HG03095 (cell line): ENCODE data around the gene IGSF3.
A peak's percentile ranks its signal among the peaks of the same experiment; 100 is the strongest.
"Not testable (repeated sequence)": the region's sequence is repeated elsewhere in the genome, so short reads cannot be mapped to it uniquely, and the experiment has no call there.

Source experiments
- ATAC-seq: cut with Tn5 transposase; IDR thresholded peaks from one replicate; pipeline ENCODE4 v1.9.1; 2021; ENCODE audit warnings: moderate library complexity; ENCODE audit not compliant: unreplicated experiment

The IGSF3 gene

DNA sequence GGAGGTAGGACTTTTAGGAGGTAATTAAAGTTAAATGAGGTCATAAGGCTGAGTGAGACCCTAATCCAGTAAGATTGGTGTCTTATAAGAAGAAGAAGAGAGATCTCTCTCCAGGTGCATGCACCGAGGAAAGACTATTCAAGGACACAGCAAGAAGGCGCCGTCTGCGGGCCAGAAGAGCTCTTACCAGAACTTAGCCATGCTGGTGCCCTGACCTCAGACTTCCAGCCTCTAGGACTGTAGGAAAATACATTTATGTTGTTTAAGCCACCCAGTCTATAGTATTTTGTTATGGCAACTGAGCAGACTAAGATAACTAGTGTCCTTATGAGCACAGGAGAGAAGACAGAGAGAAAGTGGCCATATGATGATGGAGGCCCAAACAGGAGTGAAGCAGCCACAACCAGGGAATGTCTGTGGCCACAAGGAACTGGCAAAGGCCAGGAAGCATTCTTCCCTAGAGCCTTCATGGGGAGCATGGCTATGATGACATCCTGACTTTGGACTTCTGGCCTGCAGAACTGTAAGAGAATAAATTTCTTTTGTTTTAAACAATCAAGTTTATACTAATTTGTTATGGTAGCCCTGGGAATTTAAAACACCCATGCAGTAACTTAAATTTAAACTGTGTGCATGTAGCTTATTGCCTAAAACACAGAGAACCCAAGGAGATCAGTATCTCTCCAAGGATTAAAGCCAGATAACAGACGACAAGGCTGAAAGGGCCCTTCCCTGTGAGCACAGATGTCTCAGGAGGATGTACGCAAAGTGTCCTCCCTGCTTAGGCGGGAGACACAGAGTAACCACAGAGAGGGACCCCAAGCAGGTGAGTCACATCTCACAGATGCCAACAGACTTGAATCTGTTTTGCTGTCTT, 86.8 kb downstream of the IGSF3 start:
- no peak for ATAC-seq

DNA sequence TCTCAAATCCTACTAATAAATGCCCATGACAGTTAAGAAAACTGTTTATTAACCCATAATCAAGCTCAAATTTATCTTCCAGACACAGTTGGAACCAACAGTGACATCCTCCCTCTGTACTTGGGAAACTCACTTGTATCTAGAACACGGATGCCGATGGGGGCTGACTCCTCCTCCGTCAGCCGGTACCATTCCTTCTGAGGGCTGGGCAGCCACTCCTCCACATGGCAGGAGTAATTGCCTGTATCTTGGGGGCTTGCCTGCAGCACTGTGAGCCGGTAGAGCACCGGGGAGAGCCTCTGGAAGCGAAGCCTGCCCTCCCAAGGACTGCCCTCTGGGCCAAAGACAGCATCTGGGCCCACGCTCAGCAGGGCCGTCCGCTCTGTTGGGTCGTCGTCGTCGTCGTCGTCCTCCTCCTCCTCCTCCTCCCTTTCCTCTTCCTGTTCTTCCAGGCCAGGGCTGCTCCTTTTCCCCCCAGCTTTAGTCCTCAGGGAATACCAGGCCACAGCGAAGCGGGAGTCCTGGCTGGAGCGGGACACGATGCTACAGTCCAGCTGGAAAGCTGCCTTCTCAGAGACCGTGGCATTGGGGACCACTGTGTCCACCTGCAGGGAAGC, 88.2 kb downstream of the IGSF3 start:
- no peak for ATAC-seq

DNA sequence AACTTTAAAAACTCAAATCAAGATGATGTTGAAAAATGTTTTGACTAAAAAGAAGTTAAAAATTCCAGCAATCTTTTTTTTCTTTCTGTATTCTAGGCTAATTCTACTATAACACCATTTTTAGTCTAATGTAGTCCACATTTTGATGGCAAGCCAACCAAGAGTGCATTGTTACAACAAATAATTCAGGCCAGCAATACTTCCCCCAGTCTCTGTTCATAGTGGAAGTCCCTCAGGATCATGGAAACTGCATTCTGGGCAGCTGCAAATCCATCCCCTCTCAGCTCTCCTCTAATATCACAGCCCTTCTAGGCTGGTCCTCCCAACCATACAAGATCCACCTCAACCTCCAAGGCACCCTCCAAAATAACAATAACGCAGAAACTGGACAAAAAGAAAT, 89.0 kb downstream of the IGSF3 start:
- ATAC-seq, result no peak

DNA sequence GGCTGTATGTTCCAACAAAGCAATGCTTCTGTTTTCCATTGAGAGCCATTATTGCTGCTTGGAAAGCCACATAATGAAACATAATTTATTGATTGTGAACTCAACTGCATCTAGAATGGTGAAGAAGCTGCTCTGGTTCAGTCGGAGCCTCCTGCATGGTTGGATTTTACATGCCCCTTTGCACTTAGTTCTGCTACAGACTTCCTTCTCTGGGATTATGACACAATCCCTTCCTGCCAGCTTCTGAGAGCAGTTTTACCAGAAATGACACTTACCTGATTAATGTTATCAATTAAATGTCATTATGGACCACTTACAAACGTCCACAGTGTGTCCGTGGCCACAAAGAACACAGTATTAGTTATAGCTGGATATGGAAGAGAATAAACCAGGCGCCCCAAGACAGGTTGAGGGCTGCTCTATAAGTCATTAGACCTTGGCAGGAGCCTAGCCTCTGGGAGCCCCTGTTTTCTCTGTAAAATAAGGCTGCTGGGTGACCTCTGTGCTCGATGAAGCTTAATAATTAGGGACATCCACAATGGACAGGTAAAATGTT, 89.7 kb downstream of the IGSF3 start:
- ATAC-seq, result no peak

DNA sequence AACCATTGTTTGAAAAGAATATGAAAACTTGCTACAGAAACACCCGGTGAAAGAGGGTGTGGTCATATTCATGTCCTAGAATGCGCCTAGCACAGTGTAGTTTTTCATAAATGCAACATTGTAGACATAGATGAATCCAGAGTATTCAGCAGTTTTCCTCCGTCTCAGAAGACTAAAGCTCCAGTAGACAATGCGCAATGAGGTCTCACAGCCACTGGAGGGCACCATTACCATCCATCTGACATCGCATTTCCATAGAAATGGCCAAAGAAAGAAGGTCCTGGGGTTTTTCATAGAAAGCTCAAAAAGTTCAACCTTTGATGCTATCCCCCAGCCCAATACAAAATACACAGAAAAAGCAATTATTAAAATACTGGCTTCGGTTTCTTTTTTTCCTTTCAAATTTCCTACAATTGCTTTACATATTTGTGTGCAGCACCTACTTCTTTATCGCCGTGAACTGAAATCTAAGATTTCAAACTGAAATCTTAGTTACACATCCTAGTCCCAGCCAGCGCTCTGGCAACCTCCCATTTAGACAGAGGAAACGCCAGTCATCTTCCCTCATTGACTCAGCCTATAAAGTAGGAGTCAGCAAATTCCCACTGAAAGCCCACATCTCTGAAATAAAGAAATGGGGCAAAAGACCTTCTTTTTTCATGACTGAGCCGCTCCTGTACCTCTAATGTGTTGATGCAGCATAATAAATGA, 92.8 kb downstream of the IGSF3 start:
- ATAC-seq, result no peak

DNA sequence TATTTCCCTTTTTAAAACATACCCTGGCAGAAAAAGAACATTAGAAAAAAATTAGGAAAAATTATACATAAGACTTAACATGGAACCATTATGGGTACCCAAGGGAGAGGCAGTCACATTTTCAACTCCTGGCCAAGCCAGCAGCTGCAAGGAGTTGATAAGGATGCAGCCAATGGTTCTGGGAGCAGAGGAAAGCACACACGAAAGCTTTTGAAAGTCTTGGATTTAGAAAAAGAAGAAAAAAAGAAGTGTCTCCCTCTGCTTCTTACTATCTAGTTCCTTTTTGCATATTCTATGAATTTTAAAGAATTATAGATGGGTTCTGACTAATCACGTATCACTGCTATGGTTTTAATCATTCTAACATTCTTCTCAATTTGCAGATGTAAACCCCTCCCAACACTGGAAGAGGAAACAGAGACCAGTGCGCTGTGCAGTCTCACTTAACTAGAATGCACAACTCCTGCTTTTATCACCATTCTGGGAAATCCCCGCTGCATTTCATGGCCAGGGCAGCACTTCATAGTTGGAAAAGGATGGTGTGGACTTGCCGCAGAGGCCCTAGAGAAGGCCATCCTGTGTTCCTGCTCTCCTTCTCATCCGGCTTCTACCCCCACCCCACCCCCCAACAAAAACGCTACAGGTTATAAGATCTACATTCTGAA, 94.0 kb downstream of the IGSF3 start:
- no peak for ATAC-seq

DNA sequence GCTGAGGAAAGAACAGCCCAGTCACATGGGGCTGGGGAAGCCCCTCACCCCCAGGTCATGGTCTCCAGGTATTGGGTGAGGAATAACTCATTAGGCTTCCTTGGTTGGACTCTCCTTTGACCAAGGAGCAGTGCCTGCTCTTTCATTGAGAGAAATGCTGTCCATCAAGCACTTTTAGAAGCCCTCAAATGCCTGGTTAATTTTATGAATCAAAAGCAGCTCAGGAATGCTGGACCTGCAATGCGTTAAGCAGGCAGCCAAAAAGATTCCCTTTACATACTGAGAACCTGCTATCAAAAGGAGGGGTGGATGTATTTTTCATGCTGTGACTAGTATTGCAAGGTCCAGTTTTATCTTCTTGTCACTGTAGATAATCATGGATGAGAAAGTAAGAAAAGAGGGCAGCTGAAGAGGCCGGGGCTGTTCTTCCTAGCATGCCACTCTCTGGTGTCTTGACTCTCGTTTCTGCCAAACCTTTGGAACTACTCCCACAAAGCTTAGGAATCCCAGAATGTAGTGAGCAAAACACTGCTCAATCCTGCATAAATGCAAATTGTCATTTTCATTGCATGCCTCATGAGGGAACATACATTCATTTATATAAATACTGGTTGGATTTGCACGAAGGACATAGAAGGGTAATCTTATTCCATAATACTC, 94.6 kb downstream of the IGSF3 start:
- ATAC-seq, result no peak

DNA sequence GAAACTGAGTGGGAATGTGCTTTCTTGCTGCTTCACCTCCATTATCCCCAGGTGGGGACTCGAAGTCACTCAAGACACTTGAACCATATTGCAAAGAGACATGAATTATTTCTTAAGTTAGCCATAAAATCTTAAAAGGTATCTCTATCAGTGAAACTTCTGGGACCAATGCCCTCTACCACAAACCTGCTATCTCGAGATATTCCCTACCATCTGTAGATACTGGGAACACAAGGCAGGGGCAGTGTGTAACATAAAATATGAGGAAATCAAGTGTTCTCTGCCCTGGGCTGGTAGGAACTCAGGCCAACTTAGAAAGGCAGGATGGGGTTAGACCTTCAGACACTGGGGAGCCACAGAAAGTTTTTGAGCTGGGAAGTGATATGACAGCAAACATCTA, 95.4 kb downstream of the IGSF3 start:
- ATAC-seq, result no peak

DNA sequence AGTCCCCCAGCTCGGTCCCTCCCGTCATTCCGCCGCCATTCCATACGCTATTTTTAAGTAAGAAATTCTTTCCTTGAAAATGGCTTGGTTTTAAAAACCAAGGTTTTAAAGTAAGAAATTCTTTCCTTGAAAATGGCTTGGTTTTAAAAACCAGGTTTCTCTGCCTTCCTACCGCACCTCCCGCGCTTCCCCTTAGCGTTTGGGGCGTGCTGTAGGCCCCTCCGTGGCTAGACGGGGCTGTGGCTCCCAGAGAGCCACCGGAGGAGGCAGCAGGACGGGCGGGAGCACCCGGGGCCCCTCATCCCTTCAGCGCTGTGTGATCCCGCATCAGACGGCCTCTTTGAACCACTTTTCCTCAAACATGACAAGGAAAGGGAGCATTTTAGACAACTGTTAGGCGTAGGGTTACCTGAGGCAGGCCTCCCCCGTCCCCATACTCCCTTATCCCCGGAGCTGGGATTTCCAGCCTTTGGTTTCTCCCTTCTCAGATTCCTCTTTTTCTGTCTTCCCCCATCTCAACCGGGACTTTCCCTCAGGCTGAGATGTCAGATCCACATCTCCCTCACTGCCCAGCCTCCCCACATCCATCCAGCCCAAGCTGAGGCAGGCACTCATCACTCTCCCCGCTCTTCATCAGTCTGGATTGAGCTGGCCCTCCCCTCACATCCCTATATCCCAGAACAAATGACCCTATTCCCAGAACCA, 96.2 kb downstream of the IGSF3 start:
- no peak for ATAC-seq

DNA sequence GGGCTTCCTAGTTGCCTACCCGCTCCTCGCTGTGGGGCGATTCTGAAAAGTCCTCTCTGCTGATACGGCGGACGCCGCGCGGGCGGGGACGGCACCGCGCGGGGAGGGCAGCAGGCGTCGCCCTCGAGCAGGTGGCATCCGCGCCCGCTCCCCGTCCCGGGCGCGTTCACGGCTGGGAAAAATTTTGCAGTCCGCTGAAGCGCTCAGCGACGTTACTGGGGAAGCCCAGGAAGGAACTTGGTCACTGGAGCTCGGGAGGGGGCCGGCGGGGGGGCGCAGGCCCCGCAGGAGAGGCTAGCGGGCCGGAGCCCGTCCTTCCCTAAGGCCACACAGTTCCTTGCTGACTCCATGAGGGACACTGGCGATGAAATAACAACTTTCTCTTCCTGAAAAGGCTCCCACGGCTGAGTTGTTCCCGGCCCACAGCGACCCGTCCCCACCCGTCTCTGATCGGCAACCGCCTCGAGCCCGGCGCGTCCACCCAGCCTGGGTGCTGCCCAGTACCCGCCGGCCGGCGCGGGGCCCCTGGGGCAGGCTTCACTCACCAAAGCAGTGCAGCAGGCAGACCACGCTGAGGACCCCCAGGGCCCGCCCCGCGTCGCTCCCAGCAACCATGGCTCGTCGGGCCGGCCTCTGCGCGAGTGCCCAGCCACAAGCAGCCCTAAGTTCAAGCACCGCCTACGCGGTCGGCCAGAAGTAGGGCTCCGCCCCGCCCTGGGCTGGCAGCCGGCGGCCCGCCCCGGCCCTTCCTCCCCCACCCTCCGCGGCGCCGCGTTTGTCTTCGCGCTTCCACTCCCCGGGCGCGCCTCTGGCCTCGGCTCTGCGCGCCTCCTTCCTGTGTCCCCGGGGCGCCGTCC, 96.9 kb downstream of the IGSF3 start, which contains the start of gene CD58:
Gene CD58 (minus strand): TSS at position 669 of the 857 bp plus-strand sequence. CDS start 54 bp downstream, at position 615.
- peak; percentile 55 for ATAC-seq

DNA sequence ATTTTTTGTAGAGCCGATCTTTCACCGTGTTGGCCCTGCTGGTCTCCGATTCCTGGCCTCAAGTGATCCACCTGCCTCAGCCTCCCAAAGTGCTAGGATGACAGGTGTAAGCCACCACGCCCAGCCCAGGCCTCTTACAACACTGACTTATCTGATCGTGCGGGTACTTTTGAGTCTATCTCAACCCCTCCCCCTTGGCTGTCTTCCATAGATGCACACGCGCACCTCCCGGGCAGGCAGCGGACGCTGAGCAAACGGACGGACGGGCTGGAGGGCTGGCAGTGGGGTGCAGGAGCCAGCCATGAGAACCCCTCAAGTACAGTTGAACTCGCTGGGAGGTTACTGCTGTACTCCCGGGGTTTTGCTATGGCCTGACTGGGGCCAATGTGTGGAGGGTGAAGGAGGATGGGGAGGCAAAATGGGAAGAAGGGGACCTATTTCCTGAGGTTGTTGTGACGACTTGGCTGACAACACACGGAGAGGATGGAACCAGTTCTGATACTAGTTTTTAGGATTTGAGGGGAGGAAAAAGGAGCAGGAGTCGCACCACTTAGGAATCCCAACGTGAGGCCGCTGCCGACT, 97.7 kb downstream of the IGSF3 start:
- no peak for ATAC-seq

DNA sequence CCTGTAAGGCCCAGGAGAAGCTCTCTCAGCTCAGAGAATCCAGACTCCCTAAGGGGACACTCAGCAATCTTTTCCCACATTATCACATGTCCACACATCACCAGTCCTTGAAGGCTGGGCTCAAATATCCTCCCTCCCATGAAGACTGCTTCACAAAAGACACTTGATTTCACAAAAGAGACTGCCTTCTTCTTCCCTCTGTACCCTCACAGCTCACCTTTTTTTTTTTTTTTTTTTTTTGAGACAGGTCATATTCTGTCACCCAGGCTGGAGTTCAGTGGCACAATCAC, 98.2 kb downstream of the IGSF3 start:
- ATAC-seq, result no peak

DNA sequence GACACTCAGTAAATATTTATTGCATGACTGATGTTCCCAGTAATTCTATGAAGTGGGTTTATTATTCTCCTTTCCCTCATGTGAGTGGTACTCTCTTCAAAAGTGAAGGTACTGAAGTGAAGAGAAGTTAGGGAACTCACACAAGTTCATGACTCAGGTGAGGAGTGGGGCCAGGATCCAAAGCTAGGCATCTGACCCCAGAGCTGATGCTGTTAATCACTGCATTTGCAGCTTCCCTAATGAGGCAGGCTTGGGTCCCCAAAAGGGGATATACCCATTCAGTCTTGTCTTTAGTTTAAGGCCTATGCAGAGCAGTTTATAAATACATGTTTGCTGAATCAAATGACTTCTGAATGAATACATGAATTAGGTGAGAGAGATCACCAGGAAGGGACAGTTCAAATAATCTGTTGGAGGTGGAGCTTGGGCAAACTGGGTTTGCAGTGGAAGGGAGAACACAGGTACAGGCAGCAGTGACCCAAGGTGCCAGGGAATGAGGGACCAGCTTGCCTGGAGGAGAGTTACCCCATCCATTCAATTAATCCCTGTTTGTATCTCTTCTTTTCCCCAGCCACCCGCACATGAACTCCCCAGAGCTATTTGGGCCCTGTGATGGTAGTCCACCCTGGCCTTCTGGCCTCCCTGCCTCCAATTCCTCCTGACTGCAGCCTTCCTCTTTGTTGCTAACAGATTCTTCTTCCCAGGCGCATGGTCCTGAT, 98.7 kb downstream of the IGSF3 start:
- no peak for ATAC-seq

DNA sequence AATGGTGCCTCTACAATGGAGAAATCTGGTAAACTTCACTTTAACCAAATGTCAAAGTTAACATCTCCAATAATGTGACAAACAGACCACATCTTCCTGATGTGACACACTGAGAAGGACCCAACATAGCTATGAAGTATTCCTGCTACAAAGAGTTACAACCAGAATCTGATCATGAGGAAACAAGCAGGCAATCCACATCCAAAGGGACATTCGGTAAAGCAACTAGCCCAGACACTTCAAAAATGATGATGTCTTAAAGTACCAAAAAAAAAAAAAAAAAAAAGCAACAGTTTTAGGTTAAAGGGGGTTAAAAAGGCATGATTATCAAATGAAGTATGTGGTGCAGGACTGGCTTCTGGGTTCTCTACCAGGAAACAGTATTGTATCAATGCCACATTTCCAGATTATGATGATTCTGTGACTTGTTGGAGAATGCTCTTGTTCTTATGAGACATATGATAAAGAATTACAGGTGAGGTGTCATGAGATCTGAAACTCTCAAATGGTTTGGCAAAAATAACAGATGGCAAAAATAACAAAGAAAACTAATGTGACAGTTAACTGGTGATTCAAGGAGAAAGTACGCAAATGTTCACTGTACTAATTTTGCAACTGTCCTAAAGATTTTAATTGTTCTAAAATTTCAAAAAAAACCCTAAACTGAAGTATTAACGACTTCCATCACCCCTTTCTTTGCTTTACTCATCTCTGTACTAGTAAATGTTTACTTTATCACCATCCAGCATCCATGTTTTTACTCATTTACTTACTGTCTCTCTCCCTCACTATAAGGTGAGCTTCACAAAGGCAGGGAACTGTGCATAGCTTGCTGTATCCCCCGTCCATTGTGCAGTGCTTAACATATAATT, 99.5 kb downstream of the IGSF3 start:
- ATAC-seq, result no peak

DNA sequence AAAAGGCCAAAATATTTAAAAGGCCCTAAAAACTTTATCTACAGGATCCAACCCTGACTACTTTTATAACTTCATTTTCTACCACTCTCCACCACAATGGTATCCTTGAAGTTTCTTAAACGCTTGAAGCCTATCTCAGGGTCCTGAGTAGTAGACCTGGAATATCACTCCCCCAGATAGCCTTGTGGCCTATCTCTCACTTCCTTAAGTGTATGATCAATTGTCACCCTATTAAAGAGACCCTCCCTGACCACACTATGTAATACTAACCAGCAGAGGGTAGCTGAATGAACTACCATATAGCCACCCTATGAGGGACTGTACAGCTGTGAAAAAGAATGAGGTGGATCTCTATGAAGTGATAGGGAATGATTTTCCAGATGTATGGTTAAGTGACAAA, 102.3 kb downstream of the IGSF3 start:
- ATAC-seq, result no peak

DNA sequence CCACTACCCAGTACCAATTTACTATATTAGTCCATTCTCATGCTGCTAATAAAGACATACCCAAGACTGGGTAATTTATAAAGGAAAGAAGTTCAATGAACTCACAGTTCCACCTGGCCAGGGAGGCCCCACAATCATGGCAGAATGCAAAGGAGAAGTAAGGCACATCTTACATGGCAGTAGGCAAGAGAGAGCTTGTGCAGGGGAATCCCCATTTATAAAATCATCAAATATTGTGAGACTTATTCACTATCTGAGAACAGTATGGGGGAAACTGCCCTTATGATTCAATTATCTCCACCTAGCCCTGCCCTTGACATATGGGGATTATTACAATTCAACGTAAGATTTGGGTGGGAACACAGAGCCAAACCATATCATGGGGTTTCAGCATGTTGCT, 103.1 kb downstream of the IGSF3 start:
- ATAC-seq, result no peak

DNA sequence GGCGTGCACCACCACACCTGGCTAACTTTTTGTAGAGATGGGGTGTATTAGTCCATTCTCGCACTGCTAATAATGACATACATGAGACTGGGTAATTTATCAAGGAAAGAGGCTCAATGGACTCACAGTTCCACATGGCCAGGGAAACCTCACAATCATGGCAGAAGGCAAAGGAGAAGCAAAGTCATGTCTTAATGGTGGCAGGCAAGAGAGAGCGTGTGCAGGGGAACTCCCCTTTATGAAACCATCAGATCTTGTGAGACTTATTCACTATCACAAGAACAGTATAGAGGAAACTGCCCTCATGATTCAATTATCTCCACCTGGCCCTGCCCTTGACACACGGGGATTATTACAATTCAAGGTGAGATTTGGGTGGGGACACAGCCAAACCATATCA, 105.1 kb downstream of the IGSF3 start:
- not testable (repeated sequence) for ATAC-seq
